Embryonic facial prominence (tissue), 1 donor: ENCODE measurements around the gene RBMS3.
A peak's percentile ranks its signal among the peaks of the same experiment; 100 is the strongest.
"Not testable (repeated sequence)": the region's sequence is repeated elsewhere in the genome, so short reads cannot be mapped to it uniquely, and the experiment has no call there.

ENCODE experiments used
- DNase-seq: peaks from one replicate; pipeline ENCODE4 v3.0.0-alpha.2; 2016; ENCODE audit errors: extremely low spot score

Gene RBMS3

DNA sequence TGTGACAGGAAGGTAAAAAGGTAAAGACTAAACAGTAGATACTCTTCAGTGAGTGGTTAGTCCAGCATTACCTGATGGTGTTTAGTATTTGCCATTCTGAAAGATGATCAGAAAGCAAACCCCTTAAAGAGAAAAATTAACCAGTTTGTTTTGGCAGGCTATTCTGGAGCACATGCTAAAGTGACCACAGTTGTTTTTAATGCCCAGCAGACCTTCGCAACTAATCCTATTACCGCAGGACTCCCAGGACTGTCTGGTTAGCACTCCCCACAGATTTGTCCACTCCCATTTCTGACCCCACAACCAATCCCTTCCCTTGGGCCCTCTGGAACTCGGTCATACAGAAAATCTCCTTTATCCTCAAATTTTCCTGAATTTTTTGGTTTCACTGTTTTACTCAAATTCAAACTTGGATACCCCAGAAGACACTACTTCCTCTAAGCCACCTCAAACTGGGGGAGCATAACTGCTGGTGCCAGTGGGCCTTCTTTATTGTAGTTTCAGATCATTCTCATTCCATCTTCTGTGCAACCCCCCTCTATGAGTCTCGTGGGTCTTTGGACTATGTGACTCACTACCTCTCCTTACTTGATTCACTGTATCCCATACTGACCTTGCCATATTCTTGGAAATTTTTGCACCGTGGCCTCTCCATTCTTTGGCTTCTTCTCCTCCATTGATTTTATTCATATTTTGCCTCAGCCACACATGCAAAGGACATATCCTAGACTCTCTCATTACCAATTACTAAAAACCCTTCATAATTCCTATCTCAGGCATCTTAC, 104.4 kb downstream of the RBMS3 start:
- DNase-seq: no peak

DNA sequence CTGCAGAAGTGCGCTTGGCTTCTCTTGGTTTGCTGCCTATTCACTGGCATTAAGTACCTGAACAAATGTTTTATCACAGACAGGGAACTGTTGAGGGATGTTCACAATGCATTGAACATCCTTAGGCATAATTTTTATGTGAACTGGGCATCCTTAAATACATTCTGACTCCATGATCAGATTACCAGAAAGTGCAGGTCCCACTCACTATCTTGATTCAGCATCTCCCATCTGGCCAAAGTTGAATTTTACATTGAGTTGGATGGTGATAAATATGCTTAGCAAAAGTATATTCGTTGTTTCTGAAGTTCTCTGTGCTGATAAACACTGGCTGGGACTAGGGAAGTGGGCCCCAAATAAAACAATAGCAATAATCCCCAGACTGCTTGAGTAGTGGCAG, 108.5 kb downstream of the RBMS3 start:
- no peak for DNase-seq

DNA sequence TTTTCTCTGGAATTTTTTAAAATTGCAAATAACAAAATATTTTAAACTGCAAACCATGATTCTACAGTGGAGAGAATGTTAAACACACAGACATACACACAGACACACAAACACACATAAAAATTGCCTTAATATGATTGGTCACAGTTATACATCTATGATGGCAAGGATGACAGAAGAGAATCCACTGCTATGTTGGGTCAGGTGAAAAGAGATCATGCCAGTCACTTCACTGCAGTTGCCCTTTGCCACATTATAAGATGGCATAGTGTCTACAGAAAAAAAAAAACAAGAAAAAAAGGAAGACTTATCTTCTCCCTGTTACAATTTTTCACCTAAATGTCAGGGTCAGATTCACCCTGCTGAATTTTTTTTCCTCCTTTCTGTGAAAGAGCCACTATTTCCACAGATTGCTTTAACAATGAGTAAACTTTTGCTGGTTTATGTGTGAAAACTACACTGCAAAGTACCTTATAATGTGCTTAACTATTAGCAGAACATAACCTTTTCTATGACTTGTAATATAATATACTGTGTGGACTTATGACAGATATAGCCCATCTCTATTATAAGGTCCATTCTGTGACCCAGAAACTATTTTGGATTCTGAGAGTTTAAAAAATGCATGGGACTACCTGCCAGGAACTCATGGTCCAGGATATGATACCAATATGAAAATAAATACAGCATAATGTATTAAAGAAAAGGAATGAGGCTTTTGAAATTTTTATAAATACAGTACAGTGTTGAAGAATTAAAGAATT, 111.9 kb downstream of the RBMS3 start:
- DNase-seq: no peak

DNA sequence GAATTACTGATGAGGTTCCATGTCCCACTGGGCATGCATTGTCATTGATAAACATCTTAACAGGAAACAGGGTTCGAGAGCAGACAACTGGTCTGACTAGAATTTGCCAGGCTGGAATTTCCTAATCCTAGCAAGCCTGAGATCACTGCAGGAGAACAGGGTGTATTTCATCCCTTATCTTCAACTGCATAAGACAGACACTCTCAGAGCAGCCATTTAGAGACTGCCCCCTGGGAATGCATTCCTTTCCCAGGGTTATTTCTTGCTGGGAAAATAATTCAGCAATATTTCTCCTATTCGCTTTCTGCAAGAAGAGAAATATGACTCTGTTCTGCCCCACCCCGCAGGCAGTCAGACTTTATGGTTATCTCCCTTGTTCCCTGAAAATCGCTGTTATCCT, 113.1 kb downstream of the RBMS3 start:
- not testable (repeated sequence) for DNase-seq

DNA sequence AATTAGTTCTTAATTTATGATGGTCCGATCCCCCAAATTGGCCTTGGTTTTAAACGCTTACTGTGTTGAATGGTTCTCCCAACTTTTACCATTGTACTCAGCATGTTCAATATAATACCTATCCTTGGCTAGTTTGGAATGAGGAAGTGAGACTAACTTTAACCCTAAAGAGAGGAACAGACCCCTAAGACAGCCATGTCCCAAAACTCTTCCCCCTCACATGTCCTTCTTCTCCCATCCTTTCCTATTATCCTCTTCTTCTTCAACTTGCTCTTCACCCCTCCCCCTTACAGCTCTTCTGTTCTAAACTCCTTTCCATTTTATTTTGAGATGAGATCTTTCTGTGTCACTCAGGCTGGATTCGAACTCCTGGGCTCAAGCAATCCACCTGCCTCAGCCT, 116.5 kb downstream of the RBMS3 start:
- DNase-seq: no peak

DNA sequence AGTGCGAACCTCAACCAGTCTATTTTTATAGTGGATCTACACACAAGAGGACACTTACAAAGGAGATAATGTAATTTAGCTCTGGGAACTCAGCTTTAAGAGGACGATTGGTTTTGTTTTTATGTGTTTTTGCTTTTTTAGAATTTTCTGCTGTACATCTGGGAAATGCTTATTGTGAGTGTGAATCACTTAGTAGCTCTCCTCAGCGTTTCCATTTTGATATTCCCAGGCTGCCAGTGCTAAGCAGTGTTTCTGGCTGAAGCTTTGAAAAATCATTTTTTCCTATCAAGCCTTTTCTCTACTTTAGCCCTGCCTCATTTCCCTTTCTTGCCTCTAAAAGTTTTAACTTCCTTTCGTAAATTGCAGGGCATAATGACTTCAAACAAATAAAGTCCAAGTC, 117.9 kb downstream of the RBMS3 start:
- DNase-seq: no peak

DNA sequence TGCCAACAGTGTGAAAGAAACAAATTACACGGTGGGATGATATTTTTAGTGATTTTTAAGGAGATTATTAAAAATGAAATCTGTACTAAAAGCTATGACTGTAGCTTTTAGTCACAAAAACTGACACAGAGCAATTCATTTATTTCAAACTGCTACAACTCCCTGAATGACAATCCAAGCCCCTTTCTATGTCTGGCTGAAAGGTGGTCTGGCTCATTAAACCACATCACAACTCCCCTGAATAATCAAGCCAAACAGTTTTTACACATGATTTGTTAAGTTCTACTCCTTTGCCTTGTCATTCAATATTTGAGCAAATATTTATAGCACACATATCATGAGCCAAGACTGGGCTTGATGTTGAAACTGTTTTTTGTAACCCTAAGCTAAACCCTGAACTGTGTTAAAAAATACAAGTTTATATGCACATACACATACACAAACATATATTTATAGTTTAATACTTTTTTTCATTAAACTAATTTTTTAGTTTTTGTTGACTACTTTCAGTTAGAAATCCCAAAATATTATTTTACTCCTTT, 125.5 kb downstream of the RBMS3 start:
- no peak for DNase-seq

DNA sequence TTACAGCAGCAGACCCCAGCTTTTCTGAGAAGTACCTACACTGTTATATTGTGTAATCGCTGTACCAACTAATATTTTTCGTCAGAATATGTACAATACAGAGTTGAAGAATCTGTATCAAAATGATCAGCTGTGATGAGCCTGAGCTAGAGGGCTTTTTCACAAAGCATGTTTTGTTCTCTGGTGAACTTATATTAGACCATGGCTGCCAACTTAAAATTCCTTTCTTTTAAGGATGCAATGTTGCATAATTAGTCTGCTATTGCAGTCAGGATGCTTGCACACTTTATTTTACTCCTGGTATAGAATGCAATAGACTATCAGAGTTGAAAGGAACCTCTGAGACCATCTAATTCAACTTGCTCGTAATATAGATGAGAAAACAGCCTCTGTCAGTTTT, 127.8 kb downstream of the RBMS3 start:
- DNase-seq: no peak

DNA sequence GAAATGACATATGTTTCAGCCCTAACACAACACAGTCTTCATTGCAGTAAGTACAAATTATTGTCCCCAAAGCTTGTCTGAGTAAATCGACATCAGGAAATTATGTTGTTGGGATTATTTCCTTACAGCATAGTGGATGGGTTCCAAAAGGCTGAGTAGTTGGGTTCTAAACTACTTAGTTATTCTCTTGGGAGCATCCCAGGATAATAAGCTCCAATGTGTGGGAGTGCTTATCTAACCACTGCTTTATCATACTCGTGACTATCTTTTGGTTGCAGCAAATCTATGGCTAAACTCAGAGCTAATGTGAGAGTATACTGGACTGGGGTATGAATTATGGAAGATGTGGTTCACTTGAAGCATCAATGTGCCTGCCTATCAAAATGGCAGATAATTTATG, 128.5 kb downstream of the RBMS3 start:
- DNase-seq: no peak

DNA sequence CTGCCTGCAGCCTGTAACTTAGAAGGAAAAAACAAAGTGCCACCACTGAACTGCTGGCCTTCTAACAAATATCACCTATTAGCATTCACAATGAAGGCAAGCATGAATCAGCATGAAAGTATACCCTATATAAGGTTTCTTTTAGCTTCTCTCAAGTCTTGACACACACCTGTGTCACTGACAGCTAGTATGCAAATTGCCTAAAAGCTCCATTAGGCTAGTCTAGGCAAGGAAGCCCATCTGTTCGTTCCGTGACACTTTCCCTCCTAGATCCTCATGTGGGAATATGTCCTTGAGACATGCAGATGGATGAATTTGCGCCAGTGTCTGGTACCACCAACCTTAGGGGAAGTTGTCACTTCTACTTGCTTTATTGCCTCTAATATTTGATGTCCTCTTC, 129.3 kb downstream of the RBMS3 start:
- DNase-seq: no peak

DNA sequence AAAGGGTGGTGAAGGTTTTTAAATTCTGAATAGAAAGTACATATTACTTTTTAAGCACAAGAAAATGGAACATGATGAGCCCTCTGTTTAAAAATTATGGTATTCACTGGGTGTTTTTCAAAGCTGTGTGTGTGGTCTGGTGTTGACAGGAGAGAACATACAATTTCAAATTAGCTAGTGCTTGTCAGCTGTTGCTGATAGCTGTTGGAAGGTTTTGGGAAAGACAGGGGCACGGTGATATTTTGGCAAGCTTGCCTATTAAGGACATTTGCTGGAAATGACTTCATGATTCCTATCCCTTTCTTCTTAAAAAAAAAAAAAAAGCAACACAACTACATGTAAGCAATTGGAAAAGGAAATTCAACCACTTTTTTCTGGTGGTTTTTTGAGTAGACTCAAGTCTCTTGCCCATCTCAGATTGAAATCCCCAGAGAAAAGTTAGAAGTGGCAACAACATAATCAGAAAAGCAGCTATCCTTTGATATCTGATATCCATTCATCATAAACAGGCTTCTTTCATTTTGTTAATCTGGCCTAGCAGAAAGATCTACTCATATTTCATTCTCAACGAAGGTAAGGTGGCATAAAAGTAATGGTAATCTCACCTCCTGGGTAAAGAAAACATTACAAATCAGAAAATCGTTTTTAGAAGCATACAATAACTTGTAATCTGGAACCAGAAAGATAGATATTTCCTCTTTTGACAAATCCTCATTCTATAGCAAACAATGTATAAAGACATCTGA, 130.0 kb downstream of the RBMS3 start:
- DNase-seq: no peak

DNA sequence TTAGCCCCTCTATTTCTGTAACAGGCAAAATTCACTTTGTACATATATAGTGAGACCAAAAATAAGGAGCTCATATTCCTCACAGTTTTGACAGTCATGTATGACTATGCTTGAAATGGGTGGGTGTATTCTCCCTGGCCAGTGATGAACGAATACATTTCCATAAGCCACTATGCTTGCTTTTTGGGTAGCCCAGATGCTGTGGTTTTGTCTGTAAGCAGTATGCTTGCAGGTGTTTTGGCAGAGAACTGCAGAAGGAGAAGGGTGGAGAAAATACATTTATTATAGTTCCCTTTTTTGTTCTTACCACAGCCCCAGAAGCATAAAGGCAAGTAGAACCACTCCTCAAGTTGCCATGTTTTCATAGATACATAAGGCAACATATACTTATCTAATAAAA, 131.2 kb downstream of the RBMS3 start:
- no peak for DNase-seq

DNA sequence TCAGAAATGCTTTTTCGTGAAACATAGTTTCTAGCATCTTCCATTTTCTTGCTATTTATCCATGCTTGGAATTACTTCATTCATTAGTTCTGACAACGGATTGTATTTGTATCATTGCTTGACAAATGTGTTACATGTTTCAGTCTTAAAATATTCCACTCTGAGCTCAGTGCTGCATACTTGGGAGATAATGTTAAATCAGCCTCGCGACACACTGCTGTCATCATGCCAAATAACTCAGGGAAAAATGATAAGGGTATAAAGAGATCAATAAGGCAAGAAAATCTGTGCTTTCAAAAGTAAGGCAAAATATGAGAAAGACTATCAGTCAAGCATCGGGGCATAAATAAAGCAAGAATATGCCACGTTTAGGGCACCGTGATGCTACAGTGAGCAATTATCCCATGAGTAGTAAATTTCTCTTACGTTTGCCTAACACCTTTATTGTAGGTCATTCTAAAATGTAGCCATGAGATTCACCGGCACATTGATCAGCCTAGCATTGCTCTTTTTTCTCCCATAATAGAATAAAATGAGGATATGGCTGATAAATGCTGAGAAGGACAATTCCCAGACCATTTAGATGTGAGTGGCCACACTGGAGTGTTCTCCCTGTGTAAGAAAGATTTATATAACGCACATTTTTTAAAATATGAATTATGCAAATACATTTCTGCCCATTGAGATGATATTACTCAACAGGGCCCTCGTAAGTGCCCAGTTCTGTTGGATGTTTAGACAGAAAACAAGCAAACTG, 133.8 kb downstream of the RBMS3 start:
- DNase-seq: no peak

DNA sequence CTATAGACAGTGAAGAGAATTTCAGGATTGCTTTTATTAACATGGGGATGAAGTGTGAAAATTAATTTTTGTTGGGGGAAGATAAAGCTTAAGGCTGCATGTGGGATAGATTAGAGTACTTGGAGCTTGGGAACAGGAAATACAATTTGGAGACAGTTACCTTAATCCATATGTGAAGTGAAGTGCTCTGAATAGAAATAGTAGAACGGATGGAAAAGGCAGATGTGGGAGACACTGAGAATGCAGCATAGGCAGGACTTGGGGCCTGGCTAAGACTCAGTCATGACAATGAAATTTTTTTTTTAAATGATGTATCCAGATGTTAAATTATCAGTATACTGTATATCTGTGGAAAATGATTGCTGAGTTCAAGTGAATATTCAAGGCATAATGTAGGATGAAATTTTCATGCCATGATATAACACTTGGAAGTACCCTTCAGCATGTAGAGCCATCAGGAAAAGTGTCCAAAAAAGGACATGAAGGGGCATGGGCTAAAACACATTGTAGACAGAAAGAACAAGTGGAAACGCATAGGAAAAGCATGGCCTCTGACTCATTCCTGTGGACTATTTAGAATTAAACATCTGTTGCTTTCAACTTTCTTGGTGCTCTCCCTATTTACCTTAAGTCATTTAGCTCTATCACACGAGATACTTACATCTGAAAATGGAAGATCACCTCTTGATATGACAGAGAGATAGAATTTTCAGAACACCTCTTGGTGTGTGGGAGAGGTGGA, 134.8 kb downstream of the RBMS3 start:
- peak; percentile 62 for DNase-seq

DNA sequence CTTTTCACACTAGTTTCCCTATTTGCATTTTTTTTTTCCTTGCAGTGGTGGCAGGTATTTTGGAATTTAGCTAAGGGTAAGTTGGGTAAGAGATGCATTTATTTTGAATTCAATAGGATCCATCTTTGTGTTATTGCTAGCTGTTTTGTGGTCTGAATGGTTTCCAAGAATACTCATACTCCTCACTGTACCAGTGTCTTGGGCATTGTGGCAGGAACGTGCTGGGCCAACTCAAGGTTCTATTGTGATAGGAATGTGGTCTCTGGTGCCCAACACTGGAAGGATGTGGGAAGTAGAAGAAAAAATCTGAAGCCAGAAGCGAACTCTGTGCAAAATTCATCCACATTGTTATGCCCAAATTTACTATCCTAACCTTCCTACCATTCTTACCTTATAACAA, 135.6 kb downstream of the RBMS3 start:
- no peak for DNase-seq

DNA sequence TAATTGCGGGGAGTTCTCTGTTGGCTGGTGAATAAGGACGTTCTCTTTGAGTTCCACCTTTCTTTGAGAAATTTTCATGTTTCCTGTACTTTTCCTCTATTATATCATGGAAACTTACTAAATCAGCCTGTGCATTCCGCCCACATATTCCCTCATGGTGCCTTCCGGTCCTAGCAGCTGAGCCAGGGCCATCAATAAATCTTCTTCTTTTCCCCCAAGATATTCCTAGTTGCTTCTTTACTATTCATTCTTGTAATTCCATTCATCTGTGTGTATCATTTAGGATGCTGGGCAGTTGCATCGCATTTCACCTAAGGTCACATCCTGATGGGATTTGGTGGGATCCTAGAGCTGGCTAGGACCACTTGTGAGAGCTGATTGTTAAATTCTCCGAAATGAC, 139.2 kb downstream of the RBMS3 start:
- no peak for DNase-seq

DNA sequence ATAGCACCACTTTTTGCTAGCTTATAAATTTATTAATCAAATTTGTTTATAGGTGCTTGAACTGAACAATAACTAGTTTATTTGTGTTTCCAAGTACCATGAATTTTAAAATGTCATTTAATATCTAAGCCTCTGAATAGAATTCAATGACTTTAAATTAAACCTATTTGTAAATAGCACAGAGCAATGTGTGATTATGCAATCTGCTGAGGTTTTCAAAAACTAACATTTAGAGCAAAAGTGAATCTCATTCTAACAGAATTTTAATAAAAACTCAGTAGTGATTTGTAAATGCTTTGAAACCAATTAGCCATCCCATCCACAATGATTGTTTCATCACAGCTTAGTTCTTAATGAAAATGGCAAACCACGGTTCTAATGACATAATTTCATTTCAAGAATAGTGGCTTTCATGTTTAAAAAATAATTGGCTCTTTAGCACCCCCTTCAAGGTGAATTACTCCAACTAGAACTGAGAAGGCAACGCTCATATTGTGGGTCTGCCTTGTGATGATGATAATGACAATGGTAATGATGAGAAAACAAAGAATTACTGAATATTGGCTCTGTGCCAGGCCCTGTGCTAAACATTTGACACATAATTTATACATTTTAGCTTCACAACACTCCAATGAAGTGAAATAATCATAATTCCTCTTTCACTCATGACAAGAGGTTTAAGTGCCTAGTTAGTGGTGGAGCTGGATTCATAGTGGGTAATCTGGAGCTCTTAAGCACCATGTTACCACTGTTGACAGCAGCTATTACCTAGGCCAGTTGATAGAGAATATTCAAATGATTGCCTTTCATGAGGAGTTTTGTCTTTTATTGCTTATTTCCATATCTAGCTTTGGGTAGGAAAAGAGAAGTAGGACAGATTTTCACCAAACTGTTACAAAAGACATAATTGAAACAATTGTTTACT, 145.7 kb downstream of the RBMS3 start:
- DNase-seq: no peak

DNA sequence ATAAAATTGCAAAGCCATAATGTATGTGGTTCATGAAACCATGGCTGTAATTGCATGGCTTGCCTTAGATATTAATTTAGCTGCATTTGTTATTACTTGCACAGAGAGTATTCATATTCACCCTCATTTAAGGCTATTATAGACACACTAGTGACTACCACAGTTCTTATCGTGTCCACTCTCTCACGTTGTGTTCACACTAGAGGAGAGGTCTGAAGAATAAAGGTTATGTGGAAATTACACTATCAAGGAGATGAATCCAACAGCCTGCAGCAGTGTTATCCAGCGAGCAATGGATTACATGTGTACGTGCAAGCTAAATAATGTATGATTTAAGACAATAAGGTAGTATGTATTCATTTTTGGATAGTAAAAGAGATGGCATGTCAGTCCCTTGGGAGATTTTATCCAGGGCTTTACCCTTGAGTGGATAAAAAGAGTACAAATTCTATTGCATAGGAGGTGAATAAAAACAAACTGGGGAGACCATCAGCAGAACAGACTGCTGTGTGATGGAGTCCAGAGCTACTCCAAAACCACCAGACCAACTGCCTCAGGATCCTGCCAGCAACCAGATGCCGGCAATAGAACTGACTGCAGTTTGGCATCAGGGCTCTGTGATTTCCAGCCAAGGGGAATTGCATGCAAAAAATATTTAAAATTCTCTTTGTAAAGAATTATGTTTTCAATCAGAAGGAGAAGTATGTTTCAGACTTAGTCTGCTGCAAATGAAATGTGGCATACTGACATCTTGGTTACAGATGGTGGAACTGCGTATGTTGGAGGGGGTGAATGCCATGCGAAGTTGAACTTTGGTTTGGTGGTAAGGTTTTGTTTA, 146.6 kb downstream of the RBMS3 start:
- peak; percentile 65 for DNase-seq
